ENCODE data around the gene TLE5.

TLE5 gene

GRCh38 chr19:3005345-3005744 lies 57.0 kb downstream of the TLE5 start:
- DNase-seq (ENCODE audit: insufficient read length, low spot score) = no peak
- FAIRE-seq = no peak

- FAIRE-seq = no peak
- DNase-seq (ENCODE audit: insufficient read length, low spot score) = no peak
Measured at GRCh38 chr19:3004522-3004921, 57.8 kb downstream of the TLE5 start.

GRCh38 chr19:3003046-3003445 lies 59.2 kb downstream of the TLE5 start:
- FAIRE-seq (no peak), DNase-seq (ENCODE audit: insufficient read length, low spot score) (no peak)
